GM23338 (cell line): Measurements from ENCODE around the gene CBFA2T2. TPM values are rescaled to one million over a fixed set of nuclear protein-coding genes. Genes with fewer than 3 reads are reported as not detected.

Experiments
- ATAC-seq: fragments of 200-7000 bp; cut with Tn5 transposase; 3 replicates; pipeline ENCODE4 v1.9.1; 2020
- DNase-seq: peaks from one replicate; pipeline ENCODE4 v3.0.0-alpha.2; 2015; ENCODE audit warnings: low spot score
- H2AFZ ChIP-seq: fragments of 200-600 bp; sonication (generic); 2 replicates; pipeline ENCODE4 v1.8.0; 2016; ENCODE audit warnings: antibody characterized with exemption, mild to moderate bottlenecking, moderate library complexity
- H3F3A ChIP-seq: fragments of 200-600 bp; sonication (generic); replicated peaks from 2 replicates; pipeline ENCODE4 v1.8.0; 2017; ENCODE audit warnings: antibody characterized with exemption, mixed run types, low read depth
- H3K27ac ChIP-seq: fragments of 200-600 bp; sonication (generic); 2 replicates; pipeline ENCODE4 v1.6.1; 2016; ENCODE audit warnings: low read depth
- H3K27me3 ChIP-seq: fragments of 200-600 bp; sonication (generic); 2 replicates; pipeline ENCODE4 v1.8.0; 2016; ENCODE audit warnings: mild to moderate bottlenecking, mixed run types, moderate library complexity; ENCODE audit not compliant: insufficient read depth
- H3K36me3 ChIP-seq: fragments of 200-600 bp; sonication (generic); 2 replicates; pipeline ENCODE4 v1.8.0; 2016; ENCODE audit warnings: mild to moderate bottlenecking; ENCODE audit not compliant: insufficient read depth
- H3K4me1 ChIP-seq: fragments of 200-600 bp; sonication (generic); 2 replicates; pipeline ENCODE4 v1.8.0; 2016; ENCODE audit warnings: mild to moderate bottlenecking, moderate library complexity; ENCODE audit not compliant: insufficient read depth
- H3K4me2 ChIP-seq: fragments of 200-600 bp; sonication (generic); 2 replicates; pipeline ENCODE4 v1.7.1; 2017; ENCODE audit warnings: mixed run types
- H3K4me3 ChIP-seq: fragments of 200-600 bp; sonication (generic); 2 replicates; pipeline ENCODE4 v1.6.1; 2016; ENCODE audit warnings: mixed run types
- H3K79me2 ChIP-seq: fragments of 200-600 bp; sonication (generic); replicated peaks from 2 replicates; pipeline ENCODE4 v1.8.0; 2017; ENCODE audit warnings: mild to moderate bottlenecking; ENCODE audit not compliant: insufficient read depth
- H3K9me2 ChIP-seq: fragments of 200-600 bp; sonication (generic); 2 replicates; pipeline ENCODE4 v1.8.0; 2017; ENCODE audit not compliant: insufficient read depth
- H4K20me1 ChIP-seq: fragments of 200-600 bp; sonication (generic); replicated peaks from 2 replicates; pipeline ENCODE4 v1.8.0; 2017; ENCODE audit warnings: mild to moderate bottlenecking; ENCODE audit not compliant: insufficient read depth
- H3K27ac Mint-ChIP-seq: 2 replicates; pipeline ENCODE4 v1.8.0; 2020; ENCODE audit warnings: inconsistent platforms, mild to moderate bottlenecking, moderate library complexity, mixed read lengths
- H3K27me3 Mint-ChIP-seq: 3 replicates; pipeline ENCODE4 v1.8.0; 2022; ENCODE audit warnings: low read depth, mild to moderate bottlenecking, moderate library complexity, mixed read lengths, inconsistent platforms; ENCODE audit not compliant: insufficient read depth, poor library complexity
- H3K36me3 Mint-ChIP-seq: 3 replicates; pipeline ENCODE4 v1.8.0; 2021; ENCODE audit warnings: low read depth, mild to moderate bottlenecking, inconsistent platforms, moderate library complexity, mixed read lengths
- H3K4me1 Mint-ChIP-seq: 3 replicates; pipeline ENCODE4 v1.8.0; 2020; ENCODE audit warnings: mild to moderate bottlenecking, inconsistent platforms, mixed read lengths
- H3K4me3 Mint-ChIP-seq: 3 replicates; pipeline ENCODE4 v1.8.0; 2021; ENCODE audit warnings: moderate library complexity, mild to moderate bottlenecking, inconsistent platforms, mixed read lengths
- H3K9me3 Mint-ChIP-seq: 3 replicates; pipeline ENCODE4 v1.8.0; 2020; ENCODE audit warnings: moderate library complexity, mild to moderate bottlenecking, inconsistent platforms, mixed read lengths
- CREB1 ChIP-seq: fragments of 250-450 bp; sonication (Bioruptor Pico); IDR thresholded peaks from 2 replicates; pipeline ENCODE4 v1.5.0; 2020; ENCODE audit warnings: low read depth, mild to moderate bottlenecking, moderate library complexity
- CTCF ChIP-seq, 2 experiments: fragments of 200-600 bp in 1 of 2; sonication (generic) in 1 of 2; conservative IDR thresholded peaks; 2 replicates each; pipeline versions ENCODE4 v1.5.1 to v1.6.1; 2016 to 2017; ENCODE audit warnings: antibody characterized with exemption in 2 of 2, low read depth in 2 of 2, mild to moderate bottlenecking in 2 of 2, moderate library complexity in 1 of 2
- ETS1 ChIP-seq: IDR thresholded peaks from 2 replicates; pipeline ENCODE4 v1.6.1; 2016; ENCODE audit warnings: antibody characterized with exemption
- EZH2phosphoT487 ChIP-seq: fragments of 200-600 bp; sonication (generic); IDR thresholded peaks from one replicate; pipeline ENCODE4 v1.8.1; 2018; ENCODE audit warnings: antibody characterized with exemption; ENCODE audit not compliant: unreplicated experiment
- JUNB ChIP-seq: IDR thresholded peaks from one replicate; pipeline ENCODE4 v1.6.1; 2016; ENCODE audit warnings: antibody characterized with exemption; ENCODE audit not compliant: unreplicated experiment
- POLR2AphosphoS5 ChIP-seq: IDR thresholded peaks from 2 replicates; pipeline ENCODE4 v1.6.1; 2016; ENCODE audit warnings: antibody characterized with exemption, low read depth
- STAT1 ChIP-seq: IDR thresholded peaks from one replicate; pipeline ENCODE4 v1.6.1; 2016; ENCODE audit warnings: antibody characterized with exemption; ENCODE audit not compliant: unreplicated experiment
- ZNF114 ChIP-seq: fragments of 250-450 bp; sonication (Bioruptor Pico); IDR thresholded peaks from 2 replicates; pipeline ENCODE4 v1.5.0; 2020; ENCODE audit warnings: mild to moderate bottlenecking, moderate library complexity
- ZNF331 ChIP-seq: fragments of 250-450 bp; sonication (Bioruptor Pico); IDR thresholded peaks from 2 replicates; pipeline ENCODE4 v1.5.0; 2020; ENCODE audit warnings: low read depth, mild to moderate bottlenecking, moderate library complexity
- ZNF462 ChIP-seq: fragments of 250-450 bp; sonication (Bioruptor Pico); IDR thresholded peaks from 2 replicates; pipeline ENCODE4 v1.5.0; 2020; ENCODE audit warnings: mild to moderate bottlenecking, moderate library complexity
- polyA plus RNA-seq: library from polyadenylated mRNA; unstranded; fragments of >200 nt; fragmentation: Nextera tagmentation; extraction: Ambion mirVana; gene quantifications from 2 replicates; pipeline ENCODE4 v1.2.1, GENCODE V29; 2016
- total RNA-seq: library from RNA; depleted of rRNA; stranded (reverse); fragments of >200 nt; shearing (Covaris generic); gene quantifications from 2 replicates; pipeline ENCODE4 v1.2.3, GENCODE V29; 2014

Gene CBFA2T2
- total and polyA plus RNA-seq, 2 experiments from 2014 or later, result 12.7 to 15.8 TPM

GRCh38 chr20:33601861-33602260 lies 112.0 kb downstream of the CBFA2T2 start:
- Histone ChIP-seq H2AFZ (no peak overlapping the region), H3K27me3 (no peaks in the 10 kb centered on the region), H4K20me1 (peaks cover 3% of the 10 kb centered on the region), H3F3A (no peaks in the 10 kb centered on the region), H3K4me1 (0 out of 2 replicates have a peak, but pooled peaks cover 8% of the 10 kb centered on the region), H3K27ac (no peak overlapping the region), H3K36me3 (no peaks in the 10 kb centered on the region), H3K79me2 (no peaks in the 10 kb centered on the region), H3K4me3 (no peak overlapping the region), H3K9me2 (no peaks in the 10 kb centered on the region), H3K4me2 (no peak overlapping the region)
- H3K27ac Mint-ChIP-seq, result no peak overlapping the region
- no peak for DNase-seq
- H3K9me3 Mint-ChIP-seq, result peaks cover 6% of the 10 kb centered on the region
- no peak for ATAC-seq
- H3K27me3 Mint-ChIP-seq, result peaks cover 5% of the 10 kb centered on the region
- H3K4me1 Mint-ChIP-seq, result no peaks in the 10 kb centered on the region
- TF ChIP-seq EZH2phosphoT487, result no peak
- no peak for TF ChIP-seq ZNF462 (CRISPR knock-in tag)
- no peak for TF ChIP-seq JUNB
- no peak for TF ChIP-seq STAT1
- TF ChIP-seq ZNF331 (CRISPR knock-in tag), result no peak
- TF ChIP-seq CREB1, result no peak
- no peak for TF ChIP-seq ZNF114 (CRISPR knock-in tag)
- no peak for TF ChIP-seq ETS1
- no peak for TF ChIP-seq CTCF (conservative IDR thresholded peaks at IDR 0.05; ENCODE audit: low read depth in 2 of 2)
- TF ChIP-seq POLR2AphosphoS5, result no peak
- no peak overlapping the region for H3K4me3 Mint-ChIP-seq
- H3K36me3 Mint-ChIP-seq, result peaks cover 10% of the 10 kb centered on the region
